Measurements from ENCODE around the gene GAS2.
"Not testable (repeated sequence)": the region's sequence is repeated elsewhere in the genome, so short reads cannot be mapped to it uniquely, and the experiment has no call there.

The GAS2 gene

DNA sequence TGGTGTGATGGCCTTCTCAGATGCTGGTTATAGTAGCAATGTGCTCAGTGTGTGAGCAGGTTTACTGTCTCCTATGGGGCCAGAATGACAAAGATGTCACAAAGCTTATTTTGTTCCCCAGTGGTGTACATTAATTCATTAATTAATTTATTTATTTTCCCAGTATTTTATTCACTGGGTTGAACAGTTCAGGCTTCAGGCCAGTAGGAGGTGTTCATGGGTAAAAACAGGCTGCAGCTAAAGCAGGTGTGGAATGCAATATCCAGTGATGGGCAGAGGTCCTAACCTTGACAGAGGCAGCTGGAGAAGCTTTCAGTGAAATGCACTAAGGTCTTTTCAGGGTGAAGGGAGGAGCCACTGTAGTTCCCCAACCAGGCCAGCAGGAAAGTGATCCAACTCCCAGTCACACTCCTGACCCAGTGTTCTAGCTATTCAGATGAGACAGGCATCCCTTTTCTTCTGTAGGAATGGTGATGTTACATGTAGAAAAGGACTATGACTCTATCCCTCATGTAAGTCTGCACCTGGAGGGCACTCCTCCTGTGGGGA, 33.0 kb upstream of the GAS2 start:
- no peak for DNase-seq (ENCODE audit: low spot score)
- TF ChIP-seq, protein P1, sequence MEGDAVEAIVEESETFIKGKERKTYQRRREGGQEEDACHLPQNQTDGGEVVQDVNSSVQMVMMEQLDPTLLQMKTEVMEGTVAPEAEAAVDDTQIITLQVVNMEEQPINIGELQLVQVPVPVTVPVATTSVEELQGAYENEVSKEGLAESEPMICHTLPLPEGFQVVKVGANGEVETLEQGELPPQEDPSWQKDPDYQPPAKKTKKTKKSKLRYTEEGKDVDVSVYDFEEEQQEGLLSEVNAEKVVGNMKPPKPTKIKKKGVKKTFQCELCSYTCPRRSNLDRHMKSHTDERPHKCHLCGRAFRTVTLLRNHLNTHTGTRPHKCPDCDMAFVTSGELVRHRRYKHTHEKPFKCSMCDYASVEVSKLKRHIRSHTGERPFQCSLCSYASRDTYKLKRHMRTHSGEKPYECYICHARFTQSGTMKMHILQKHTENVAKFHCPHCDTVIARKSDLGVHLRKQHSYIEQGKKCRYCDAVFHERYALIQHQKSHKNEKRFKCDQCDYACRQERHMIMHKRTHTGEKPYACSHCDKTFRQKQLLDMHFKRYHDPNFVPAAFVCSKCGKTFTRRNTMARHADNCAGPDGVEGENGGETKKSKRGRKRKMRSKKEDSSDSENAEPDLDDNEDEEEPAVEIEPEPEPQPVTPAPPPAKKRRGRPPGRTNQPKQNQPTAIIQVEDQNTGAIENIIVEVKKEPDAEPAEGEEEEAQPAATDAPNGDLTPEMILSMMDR (IDR thresholded peaks at IDR 0.05) = no peak
- Histone ChIP-seq H3K4me3 (no peak overlapping the region), H3K27ac (no peak overlapping the region)

DNA sequence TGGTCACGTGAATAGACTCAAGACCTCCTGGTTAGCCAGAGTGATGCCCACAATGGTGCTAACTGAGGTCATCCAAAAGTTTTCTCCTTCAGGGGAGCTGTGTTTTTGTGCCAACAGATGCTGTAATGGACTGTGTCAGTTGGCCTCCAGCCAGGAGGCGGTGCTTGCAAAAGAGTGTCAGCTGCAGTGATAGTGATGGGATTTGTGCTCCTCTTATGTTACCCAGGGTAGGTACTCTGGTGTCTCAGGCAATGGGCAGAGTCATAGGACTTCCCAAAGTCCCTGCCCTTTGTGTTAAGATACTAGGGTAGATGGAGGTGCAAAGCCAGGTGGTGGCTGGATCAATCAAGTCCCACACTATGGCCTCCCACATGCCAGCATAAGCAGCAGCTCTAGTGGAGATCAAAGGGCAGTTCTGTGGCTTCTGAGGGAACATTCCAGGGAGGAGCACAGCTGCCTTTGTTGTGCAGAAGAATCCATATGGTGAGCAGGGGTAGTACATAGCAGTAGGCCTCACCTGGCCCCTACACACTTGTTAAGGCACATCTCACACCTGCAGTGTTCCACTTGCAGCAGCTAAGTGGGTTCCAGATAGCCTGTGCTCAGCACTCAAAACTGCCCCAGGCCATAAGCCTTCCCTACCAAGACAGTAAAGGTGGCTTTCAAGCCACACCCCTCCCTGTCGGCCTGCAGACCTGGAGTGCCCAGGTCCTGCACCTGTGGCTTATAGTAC, 31.3 kb upstream of the GAS2 start:
- H3K27ac ChIP-seq = no peak overlapping the region
- TF ChIP-seq, protein P1 (IDR thresholded peaks at IDR 0.05) = no peak
- H3K4me3 ChIP-seq = no peak overlapping the region
- DNase-seq (ENCODE audit: low spot score) = no peak

DNA sequence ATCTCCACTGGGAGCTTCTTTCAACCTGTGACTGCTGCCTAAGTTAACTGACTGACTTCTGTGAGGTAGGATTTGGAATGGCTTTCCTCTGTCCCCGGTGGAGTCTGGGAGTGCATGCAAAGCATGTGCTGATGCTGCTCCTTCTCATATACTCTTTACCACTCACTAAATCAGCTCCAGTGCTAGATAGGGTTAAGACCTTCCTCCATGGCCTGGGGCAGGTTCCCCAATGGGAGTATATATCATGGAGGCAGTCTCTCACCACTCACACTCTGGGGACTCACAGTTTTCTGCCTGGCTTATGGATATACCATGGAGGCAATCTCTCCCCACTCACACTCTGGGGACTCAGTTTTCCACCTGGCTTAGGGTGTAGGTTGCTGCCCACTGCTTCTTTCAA, 30.7 kb upstream of the GAS2 start:
- TF ChIP-seq, protein P1 (IDR thresholded peaks at IDR 0.05) = no peak
- Histone ChIP-seq H3K4me3 (no peak overlapping the region), H3K27ac (no peak overlapping the region)
- DNase-seq (ENCODE audit: low spot score) = no peak

DNA sequence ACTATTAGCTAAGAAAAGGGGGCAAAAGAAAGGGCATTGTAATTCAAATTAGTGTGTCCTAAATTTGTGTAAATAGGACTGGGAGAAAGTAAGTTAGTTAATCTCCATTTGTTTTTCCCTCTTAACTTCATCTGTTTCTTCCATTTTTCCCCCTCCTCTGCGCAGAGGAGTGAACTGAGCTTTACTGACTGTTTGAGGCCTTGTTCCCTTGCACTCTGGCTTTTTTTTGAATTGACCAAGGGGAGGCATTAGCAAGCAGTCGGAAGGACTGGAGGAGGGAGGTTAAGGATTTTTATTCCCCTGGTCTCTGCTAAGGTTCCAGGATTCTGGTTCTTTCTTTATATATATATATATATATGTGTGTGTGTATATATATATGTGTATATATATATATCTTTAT, 25.5 kb upstream of the GAS2 start:
- TF ChIP-seq, protein P1 (IDR thresholded peaks at IDR 0.05) = no peak
- Histone ChIP-seq H3K27ac (no peak overlapping the region), H3K4me3 (no peak overlapping the region)
- no peak for DNase-seq (ENCODE audit: low spot score)

DNA sequence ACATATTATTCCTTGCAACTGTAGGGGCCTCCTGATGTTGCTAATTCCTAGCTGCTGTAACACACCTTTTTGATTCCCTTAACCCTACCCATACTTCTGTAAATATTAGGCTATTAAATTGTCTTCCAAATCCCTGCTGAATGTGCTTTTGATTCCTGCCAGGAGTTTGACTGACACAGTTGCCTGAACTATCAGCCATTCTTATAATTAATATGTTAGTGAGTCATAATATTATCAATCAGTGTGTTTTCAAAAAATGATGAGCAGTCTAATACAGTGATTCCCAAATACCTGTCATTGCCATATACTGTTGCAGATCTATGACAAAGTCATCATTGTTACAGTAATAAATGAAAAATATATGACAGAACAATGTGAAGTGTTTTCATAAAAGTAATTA, 24.9 kb upstream of the GAS2 start:
- TF ChIP-seq, protein P1 (IDR thresholded peaks at IDR 0.05) = no peak
- Histone ChIP-seq H3K27ac (no peak overlapping the region), H3K4me3 (no peak overlapping the region)
- no peak for DNase-seq (ENCODE audit: low spot score)

DNA sequence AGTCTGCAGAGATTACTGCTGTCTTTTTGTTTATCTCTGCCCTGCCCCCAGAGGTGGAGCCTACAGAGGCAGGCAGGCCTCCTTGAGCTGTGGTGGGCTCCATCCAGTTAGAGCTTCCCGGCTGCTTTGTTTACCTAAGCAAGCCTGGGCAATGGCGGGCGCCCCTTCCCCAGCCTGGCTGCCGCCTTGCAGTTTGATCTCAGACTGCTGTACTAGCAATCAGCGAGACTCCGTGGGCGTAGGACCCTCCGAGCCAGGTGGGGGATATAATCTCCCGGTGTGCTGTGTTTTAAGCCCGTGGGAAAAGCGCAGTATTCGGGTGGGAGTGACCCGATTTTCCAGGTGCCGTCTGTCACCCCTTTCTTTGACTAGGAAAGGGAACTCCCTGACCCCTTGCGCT, 14.1 kb upstream of the GAS2 start:
- not testable (repeated sequence) for H3K27ac ChIP-seq; H3K4me3 ChIP-seq; DNase-seq (ENCODE audit: low spot score)

DNA sequence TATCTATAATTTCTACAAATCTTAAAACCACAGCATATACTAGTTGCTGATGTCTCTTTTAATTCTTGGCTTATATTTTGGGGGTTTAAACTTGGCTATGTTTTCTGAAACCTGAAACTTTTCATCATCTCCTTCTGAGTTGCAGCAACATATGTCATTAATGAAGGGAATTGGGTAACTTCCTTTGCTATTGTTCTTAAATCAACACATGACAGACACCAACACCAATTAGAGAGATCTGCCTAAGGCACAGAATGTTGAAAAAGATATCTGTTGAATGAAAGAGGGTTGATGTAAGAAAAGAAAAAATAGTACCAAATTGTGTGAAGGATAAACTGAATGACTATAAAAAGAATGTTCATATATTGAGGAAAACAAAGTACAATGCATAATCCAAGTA, 10.3 kb upstream of the GAS2 start:
- no peak overlapping the region for H3K27ac ChIP-seq
- no peak for DNase-seq (ENCODE audit: low spot score)
- no peak overlapping the region for H3K4me3 ChIP-seq
- TF ChIP-seq, protein P1 (IDR thresholded peaks at IDR 0.05) = no peak
